Skeletal muscle cell (primary cell): Measurements from ENCODE around the gene MPO.

Source experiments
- DNase-seq: peaks from one replicate; pipeline ENCODE4 v3.0.0-alpha.2; 2010; ENCODE audit warnings: low read depth
- H3K4me3 ChIP-seq: 2 replicates; pipeline ENCODE4 v1.5.1; 2011; ENCODE audit warnings: low read depth, mild to moderate bottlenecking, control low read depth, low read length, moderate library complexity

MPO gene

DNA sequence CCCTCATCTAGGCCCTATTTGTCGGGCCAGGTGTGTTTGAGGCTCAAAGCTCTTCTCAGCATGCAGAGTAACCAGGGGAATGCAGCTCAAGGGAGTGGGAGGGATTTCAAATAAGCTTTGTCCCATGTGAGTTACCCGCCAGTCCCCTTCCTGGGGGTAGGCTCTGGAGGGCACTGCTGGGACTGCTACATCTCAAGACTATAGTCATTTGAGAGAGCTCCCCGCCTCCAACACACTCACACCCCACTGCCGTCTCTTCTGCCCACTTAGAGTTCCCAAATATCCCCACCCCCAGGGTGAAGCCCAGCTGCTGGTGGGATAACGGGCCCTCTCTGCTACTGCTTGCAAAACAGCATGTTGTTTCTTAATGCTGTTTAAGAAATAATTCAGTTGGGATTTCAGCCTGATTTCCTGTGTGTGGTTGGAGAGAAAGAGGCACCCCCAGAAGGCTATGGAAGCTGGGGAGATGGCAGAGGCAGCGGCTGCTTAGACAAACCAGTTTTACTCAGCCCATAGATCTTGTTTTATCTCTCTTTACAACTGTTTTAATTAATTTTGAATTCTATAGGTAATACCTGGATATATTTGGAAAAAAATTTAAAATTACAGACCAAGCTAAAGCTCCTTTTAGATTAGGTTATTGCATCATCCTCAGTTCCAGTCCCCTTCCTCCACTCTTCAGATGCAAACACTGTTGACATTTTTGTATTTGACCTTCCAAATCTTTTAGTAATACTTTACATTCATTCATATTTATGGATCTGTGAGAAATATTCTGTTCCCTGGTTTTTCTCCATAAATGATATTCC lies 4.1 kb upstream of the MPO start:
- DNase-seq = no peak
- no peak overlapping the region for H3K4me3 ChIP-seq

GRCh38 chr17:58283674-58284612 lies 3.2 kb upstream of the MPO start:
- no peak for DNase-seq
- H3K4me3 ChIP-seq = no peak overlapping the region

DNA sequence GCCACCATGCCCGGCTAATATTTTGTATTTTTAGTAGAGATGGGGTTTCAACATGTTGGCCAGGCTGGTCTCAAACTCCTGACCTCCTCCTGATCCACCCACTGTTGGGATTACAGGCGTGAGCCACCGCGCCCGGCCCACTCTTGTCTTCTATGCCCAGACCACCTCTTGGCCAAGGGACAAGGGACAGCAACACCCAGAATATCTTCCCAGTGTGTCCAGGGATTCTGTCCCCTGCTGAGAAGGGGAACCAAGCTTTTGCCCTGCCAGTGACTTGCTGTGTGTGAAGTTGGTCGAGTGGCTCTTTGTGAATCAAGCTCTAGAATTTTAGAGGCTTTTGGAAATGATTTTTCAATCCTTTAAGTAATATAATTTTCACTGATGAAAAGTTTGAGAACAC lies 1.7 kb upstream of the MPO start:
- no peak for DNase-seq
- no peak overlapping the region for H3K4me3 ChIP-seq

GRCh38 chr17:58281511-58282011 lies 826 bp upstream of the MPO start:
- no peak overlapping the region for H3K4me3 ChIP-seq

DNA sequence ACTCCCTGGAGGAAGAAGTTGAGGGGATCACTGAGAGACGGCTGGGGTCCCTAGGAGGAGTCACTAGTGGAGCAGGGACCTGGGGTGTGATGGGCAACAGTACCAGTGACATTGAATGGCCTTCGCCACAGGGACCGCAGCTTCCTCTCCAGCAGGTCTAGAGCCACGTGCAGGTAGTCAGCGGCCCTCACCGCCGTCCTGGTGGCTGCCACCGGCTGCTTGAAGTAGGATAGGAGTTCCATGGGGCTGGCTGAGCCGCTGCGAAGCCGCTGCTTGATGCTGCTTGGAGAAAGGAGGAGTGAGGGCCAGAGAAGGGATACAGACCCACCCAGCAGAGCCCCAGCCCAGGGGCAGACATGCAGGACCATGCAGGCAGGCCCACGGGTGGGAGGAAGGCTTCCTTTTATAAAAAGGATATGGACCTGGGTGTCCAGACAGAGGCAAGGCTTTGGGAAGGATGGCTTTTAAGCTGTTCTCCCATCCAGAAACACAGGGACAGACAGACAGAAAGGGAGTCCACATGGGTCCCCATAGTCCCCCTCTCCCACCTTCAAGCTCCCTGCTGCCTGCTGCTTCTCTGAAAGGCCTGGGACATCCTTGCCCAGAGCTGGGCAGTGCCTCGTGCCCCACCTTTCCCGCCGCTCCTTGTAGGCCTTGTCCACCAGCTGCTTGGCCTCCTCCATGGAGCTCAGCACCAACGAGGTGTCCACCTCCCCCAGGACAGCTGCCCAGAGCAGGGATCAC lies 827 bp downstream of the MPO start:
- no peak for DNase-seq
- H3K4me3 ChIP-seq = no peak overlapping the region

More at GRCh38 chr17:58281511-58282011, 826 bp upstream of the MPO start:
- no peak for DNase-seq

- no peak overlapping the region for H3K4me3 ChIP-seq
- DNase-seq = no peak
Observed at GRCh38 chr17:58279016-58279711, 1.6 kb downstream of the MPO start.

DNA sequence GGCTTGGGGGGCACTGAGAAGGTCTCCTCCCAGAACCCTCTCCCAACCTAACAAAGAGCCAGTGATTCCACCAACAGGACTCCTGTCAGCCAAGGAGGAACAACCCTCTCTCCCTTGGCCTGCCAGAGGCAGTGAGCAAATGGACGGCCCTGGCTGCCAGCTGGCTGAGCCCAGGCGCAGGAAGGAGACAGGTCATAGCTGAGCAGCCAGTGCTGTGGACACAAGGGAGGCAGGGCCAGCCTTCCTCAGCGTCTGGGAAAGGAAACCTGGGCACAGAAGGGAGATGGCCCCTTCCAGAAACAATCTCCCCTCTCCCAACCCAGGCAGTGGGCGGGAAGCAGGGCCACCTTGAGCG lies 2.1 kb downstream of the MPO start:
- H3K4me3 ChIP-seq = no peak overlapping the region
- DNase-seq = no peak

DNA sequence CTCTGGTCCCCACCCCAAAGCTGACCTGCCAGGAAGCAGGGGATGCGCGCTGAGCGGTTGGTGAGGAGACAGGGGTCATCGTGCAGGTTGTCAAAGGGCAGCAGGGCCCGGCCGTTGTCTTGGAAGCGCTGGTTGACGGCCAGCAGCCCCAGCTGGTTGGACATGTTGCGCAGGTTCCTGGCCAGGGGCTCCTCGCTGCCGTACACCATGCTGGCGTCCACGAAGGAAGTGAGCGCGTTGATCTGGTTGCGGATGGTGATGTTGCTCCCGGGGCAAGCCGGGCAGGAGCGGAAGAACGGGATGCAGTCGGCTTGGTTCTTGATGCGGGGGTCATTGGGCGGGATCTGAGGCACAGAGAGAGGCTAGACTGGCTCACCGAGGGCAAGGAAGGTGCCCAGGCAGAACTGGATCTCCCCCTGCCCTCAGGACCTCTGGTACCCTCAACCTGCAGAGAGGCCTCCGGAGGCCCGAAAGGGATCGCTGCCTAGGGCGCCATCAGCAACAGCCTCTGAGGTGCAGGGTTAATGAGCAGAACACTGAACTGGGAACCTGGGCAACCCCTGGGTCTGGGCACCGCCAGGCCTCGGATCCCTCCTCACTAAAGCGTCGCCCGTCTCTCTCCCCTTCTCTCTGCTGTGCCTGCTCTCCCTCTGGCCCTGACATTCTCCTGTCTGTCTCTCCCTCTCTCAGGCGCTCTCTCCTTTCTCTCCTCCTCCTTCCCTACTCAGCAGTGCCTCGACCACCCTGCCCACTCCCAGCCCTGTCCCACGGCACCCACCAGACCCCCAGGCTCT lies 2.7 kb downstream of the MPO start:
- H3K4me3 ChIP-seq = no peak overlapping the region
- no peak for DNase-seq

- no peak overlapping the region for H3K4me3 ChIP-seq
- DNase-seq = no peak
Observed at GRCh38 chr17:58277107-58277801, 3.5 kb downstream of the MPO start.

DNA sequence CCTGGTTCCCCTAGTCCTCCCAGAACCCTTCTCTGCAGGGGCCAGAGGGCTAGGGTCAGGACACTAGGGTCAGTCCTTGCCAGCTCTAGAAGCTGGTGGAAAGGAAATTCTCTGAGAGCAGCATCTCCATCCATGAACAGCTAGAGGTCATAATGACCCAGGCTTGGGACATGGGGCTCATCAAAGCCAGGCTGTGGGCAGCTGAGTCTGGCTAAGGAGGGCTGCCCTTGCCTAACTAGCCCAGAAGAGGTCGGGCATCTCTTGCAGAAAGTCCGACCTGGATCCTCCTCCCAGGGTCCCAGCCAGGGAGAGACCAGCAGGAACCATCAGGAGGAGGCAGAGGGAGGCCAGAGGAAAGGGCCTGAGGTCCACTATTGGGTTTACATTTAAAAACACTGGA lies 4.3 kb downstream of the MPO start:
- no peak for DNase-seq

DNA sequence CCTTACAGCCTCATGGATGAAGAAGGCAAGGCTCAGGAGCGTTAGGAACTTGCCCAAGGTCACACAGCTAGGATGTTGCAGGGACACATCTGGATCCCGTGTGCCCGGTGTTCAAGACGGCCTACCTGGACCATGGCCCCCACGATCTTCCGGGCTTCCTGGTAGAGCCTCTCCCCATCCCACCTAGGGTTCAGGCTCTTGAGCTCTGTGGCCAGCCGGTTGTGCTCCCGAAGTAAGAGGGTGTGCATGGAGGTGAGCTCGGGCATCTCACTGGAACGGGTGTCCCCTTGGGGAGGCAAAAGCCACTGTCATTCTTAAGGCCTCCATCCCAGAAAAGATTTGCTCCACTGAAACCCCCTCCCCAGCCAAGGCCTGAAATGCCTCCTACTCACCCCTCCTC lies 5.3 kb downstream of the MPO start:
- DNase-seq = no peak

More for the DNA sequence above, 4.3 kb downstream of the MPO start:
- no peak overlapping the region for H3K4me3 ChIP-seq

GRCh38 chr17:58273453-58274104 lies 7.2 kb downstream of the MPO start:
- no peak overlapping the region for H3K4me3 ChIP-seq
- no peak for DNase-seq

More for the DNA sequence above, 5.3 kb downstream of the MPO start:
- no peak overlapping the region for H3K4me3 ChIP-seq

DNA sequence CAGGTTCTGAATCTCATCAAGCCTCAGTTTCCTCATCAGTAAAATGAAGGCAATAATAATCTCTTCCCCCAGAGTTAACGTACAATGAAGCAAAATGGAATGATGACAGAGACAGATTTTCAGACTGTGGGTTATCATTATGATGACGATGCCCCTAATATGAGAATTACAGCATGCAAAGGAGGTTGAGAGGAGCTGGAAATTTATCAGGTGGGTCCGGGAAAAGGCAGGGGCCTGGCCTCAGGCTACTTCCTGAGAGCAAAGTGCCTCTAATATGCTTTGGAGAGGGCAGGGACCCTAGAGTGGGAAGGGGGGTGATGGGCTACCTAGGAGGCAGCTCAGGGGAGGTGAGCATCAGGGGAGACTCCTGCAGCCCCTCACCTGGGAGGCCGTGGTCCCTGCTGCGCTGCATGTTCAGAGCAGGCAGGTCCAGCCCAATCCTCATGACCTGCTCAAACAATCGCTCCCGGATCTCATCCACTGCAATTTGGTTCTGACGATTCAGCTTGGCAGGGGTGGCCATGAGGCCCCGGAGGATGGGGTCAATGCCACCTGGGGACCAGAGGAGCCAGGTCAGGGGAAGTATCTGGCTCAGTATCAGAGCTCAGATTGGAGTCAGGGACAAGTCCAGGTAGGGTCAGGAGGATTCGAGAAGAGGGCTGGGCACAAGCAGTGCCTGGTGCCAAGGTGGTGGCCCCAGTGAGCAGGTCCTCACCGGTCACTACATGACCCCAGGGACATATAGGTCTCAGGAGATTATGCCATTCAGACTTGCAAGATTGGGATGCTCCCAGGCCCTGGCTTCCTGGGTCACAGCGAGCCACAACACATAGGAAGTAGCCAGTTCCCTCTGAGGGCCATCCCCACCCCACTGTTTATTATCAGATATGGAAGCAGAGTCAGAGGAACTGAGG lies 8.1 kb downstream of the MPO start:
- no peak overlapping the region for H3K4me3 ChIP-seq
- no peak for DNase-seq

DNA sequence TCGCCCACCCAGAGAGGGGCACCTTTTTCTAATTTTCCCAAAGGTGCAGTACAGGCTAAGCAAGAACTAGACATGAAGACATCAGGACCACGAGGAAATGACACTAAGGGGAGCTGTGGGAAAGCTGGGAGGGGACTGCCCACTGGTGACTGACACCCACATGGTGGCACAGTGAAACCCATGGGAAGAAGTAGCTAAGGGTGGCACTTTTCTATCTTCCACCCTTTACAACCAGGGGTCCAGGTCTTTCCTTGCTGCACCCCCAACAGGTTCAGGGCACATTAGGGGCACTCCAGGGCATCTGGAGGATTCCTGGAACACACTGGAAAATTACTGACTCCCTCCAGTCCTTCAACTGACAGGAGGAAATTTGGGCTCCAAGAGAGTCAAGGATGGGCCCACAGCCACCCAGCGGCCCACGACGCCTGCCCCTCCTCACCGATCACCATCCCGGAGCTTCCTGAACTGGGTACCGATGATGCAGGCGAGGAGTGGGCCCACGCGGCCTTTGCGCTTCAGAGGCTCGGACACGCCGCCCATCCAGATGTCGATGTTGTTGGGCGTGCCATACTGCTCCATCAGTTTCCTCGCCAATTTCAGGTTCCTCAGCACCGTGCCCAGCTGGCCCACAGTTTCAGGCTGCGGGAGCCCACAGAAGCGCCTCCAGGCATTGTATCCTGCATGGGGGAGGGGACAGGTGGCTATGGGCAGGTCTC lies 9.4 kb downstream of the MPO start:
- no peak for DNase-seq
- H3K4me3 ChIP-seq = no peak overlapping the region

GRCh38 chr17:58270476-58271215 lies 10.1 kb downstream of the MPO start:
- H3K4me3 ChIP-seq = no peak overlapping the region
- DNase-seq = no peak
